ENCODE measurements around the gene EED. TPM values are rescaled to one million over a fixed set of nuclear protein-coding genes. Genes with fewer than 3 reads are reported as not detected.
A peak's percentile ranks its signal among the peaks of the same experiment; 100 is the strongest.
"Not testable (repeated sequence)": the region's sequence is repeated elsewhere in the genome, so short reads cannot be mapped to it uniquely, and the experiment has no call there.

Gene EED
- polyA plus RNA-seq, 3 donors = 2.3 to 17.8 (median 5.1) TPM

GRCh38 chr11:86303257-86303656, 58.7 kb downstream of the EED start:
- no peak overlapping the region for H3K4me3 Mint-ChIP-seq
- no peak overlapping the region for H3K27ac ChIP-seq (ENCODE audit: low read depth in 1 of 2, low read length in 2 of 2)
- no peak overlapping the region for H2AFZ ChIP-seq (ENCODE audit: insufficient read depth, low read depth, low read length, poor library complexity, severe bottlenecking)
- peak overlapping the region; percentile 88 for H3K4me2 ChIP-seq (replicated peaks; ENCODE audit: extremely low read depth, low read length, poor library complexity, severe bottlenecking)
- H3K4me1 Mint-ChIP-seq = peaks cover 12% of the 10 kb centered on the region
- H3K79me2 ChIP-seq (ENCODE audit: insufficient read depth, low read length) = peaks cover 35% of the 10 kb centered on the region
- H3K27ac Mint-ChIP-seq = peak overlapping the region in 1 of 7 donors; percentile 19
- no peaks in the 10 kb centered on the region for H3K9me3 ChIP-seq (replicated peaks in 1 of 2; ENCODE audit: control insufficient read depth in 1 of 2, insufficient read depth in 1 of 2, low read length in 2 of 2)
- H3K9ac ChIP-seq (ENCODE audit: insufficient read depth, low read length, poor library complexity, severe bottlenecking) = no peak overlapping the region
- no peaks in the 10 kb centered on the region for H3K36me3 ChIP-seq (replicated peaks in 1 of 2; ENCODE audit: control insufficient read depth in 1 of 2, insufficient read depth in 2 of 2, low read length in 2 of 2)
- DNase-seq = no peak
- no peak for TF ChIP-seq CTCF (IDR thresholded peaks at IDR 0.05)
- no peaks in the 10 kb centered on the region for H4K20me1 ChIP-seq (ENCODE audit: insufficient read depth, low read length)
- intact Hi-C loops (cut with micrococcal nuclease) = no loop called here
- no peaks in the 10 kb centered on the region for H3K27me3 ChIP-seq (ENCODE audit: control insufficient read depth in 2 of 2, insufficient read depth in 2 of 2, low read length in 2 of 2)
- H3K27me3 Mint-ChIP-seq (ENCODE audit: low read depth in 3 of 3) = no peaks in the 10 kb centered on the region
- peaks cover 2 to 9% of the 10 kb centered on the region in 2 donors for H3K36me3 Mint-ChIP-seq
- 100% methylated on average over 1 of the region's 2 CpGs for WGBS (ENCODE audit: insufficient coverage)
- peaks cover 0 to 3% (median 0%) of the 10 kb centered on the region in 7 donors for H3K9me3 Mint-ChIP-seq
- peaks cover 12 to 16% of the 10 kb centered on the region in 2 donors for H3K4me1 ChIP-seq (ENCODE audit: control insufficient read depth in 1 of 2, insufficient read depth in 2 of 2, low read length in 2 of 2)
- H3K4me3 ChIP-seq (replicated peaks in 1 of 3; ENCODE audit: low read depth in 2 of 3, low read length in 3 of 3) = peak overlapping the region in 1 of 3 experiments; percentile 90

DNA sequence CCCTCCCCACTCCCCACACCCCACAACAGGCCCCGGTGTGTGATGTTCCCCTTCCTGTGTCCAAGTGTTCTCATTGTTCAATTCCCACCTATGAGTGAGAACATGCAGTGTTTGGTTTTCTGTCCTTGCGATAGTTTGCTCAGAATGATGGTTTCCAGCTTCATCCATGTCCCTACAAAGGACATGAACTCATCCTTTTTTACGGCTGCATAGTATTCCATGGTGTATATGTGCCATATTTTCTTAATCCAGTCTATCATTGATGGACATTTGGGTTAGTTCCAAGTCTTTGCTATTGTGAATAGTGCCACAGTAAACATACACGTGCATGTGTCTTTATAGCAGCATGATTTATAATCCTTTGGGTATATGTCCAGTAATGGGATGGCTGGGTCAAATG, 64.2 kb downstream of the EED start:
- H3K4me1 Mint-ChIP-seq; intact Hi-C loops (cut with micrococcal nuclease): not testable (repeated sequence)
- H3K36me3 Mint-ChIP-seq = peaks cover 32 to 43% of the 10 kb centered on the region in 2 donors

More for the DNA sequence above, 64.2 kb downstream of the EED start:
- not testable (repeated sequence) for H3K27me3 Mint-ChIP-seq (ENCODE audit: low read depth in 3 of 3); H3K4me2 ChIP-seq (replicated peaks; ENCODE audit: extremely low read depth, low read length, poor library complexity, severe bottlenecking); H3K9ac ChIP-seq (ENCODE audit: insufficient read depth, low read length, poor library complexity, severe bottlenecking); H2AFZ ChIP-seq (ENCODE audit: insufficient read depth, low read depth, low read length, poor library complexity, severe bottlenecking); H3K27ac Mint-ChIP-seq; H3K27me3 ChIP-seq (ENCODE audit: control insufficient read depth in 2 of 2, insufficient read depth in 2 of 2, low read length in 2 of 2); DNase-seq; H3K9me3 ChIP-seq (replicated peaks in 1 of 2; ENCODE audit: control insufficient read depth in 1 of 2, insufficient read depth in 1 of 2, low read length in 2 of 2); H3K9me3 Mint-ChIP-seq; H3K27ac ChIP-seq (ENCODE audit: low read depth in 1 of 2, low read length in 2 of 2); H4K20me1 ChIP-seq (ENCODE audit: insufficient read depth, low read length); H3K4me3 Mint-ChIP-seq; H3K36me3 ChIP-seq (replicated peaks in 1 of 2; ENCODE audit: control insufficient read depth in 1 of 2, insufficient read depth in 2 of 2, low read length in 2 of 2); H3K4me3 ChIP-seq (replicated peaks in 1 of 3; ENCODE audit: low read depth in 2 of 3, low read length in 3 of 3); H3K4me1 ChIP-seq (ENCODE audit: control insufficient read depth in 1 of 2, insufficient read depth in 2 of 2, low read length in 2 of 2)
- peaks cover 26% of the 10 kb centered on the region for H3K79me2 ChIP-seq (ENCODE audit: insufficient read depth, low read length)
- no CpG with 5 or more reads among the region's 4 CpGs for WGBS (ENCODE audit: insufficient coverage)

Data from CD14-positive monocyte (primary cell).